HG02840 (cell line): ENCODE data around the gene TRPV3.
"Not testable (repeated sequence)": the region's sequence is repeated elsewhere in the genome, so short reads cannot be mapped to it uniquely, and the experiment has no call there.

Experiments used
- ATAC-seq: cut with Tn5 transposase; IDR thresholded peaks from one replicate; pipeline ENCODE4 v1.9.1; 2021; ENCODE audit warnings: mild to moderate bottlenecking, moderate library complexity, moderate number of reproducible peaks; ENCODE audit not compliant: unreplicated experiment, low FRiP score

The TRPV3 gene

GRCh38 chr17:3574231-3574630 is 16.6 kb upstream of the TRPV3 start:
- ATAC-seq: no peak

GRCh38 chr17:3573246-3574100 is 15.9 kb upstream of the TRPV3 start:
- no peak for ATAC-seq

GRCh38 chr17:3572231-3572630 is 14.6 kb upstream of the TRPV3 start:
- no peak for ATAC-seq

- no peak for ATAC-seq
Observed at GRCh38 chr17:3571043-3571900, 13.7 kb upstream of the TRPV3 start.

GRCh38 chr17:3569534-3570137 is 12.0 kb upstream of the TRPV3 start:
- ATAC-seq: no peak

GRCh38 chr17:3566551-3566950 is 8.9 kb upstream of the TRPV3 start:
- ATAC-seq: no peak

GRCh38 chr17:3565143-3565542 is 7.5 kb upstream of the TRPV3 start:
- no peak for ATAC-seq

GRCh38 chr17:3564241-3564640 is 6.6 kb upstream of the TRPV3 start:
- ATAC-seq: not testable (repeated sequence)

- no peak for ATAC-seq
Observed at GRCh38 chr17:3559270-3559645, 1.6 kb upstream of the TRPV3 start.

- peak; percentile 78 for ATAC-seq
Observed at GRCh38 chr17:3558603-3559269, 1.1 kb upstream of the TRPV3 start.

GRCh38 chr17:3556916-3557767 is 470 bp downstream of the TRPV3 start:
- ATAC-seq: no peak

GRCh38 chr17:3556239-3556915 is 1.2 kb downstream of the TRPV3 start:
- ATAC-seq: no peak

GRCh38 chr17:3555189-3555796 is 2.3 kb downstream of the TRPV3 start:
- ATAC-seq: no peak

- no peak for ATAC-seq
Observed at GRCh38 chr17:3554440-3554839, 3.2 kb downstream of the TRPV3 start.

- no peak for ATAC-seq
Observed at GRCh38 chr17:3553419-3554401, 3.9 kb downstream of the TRPV3 start.

GRCh38 chr17:3552916-3553315 is 4.7 kb downstream of the TRPV3 start:
- no peak for ATAC-seq

GRCh38 chr17:3551189-3551588 is 6.4 kb downstream of the TRPV3 start:
- no peak for ATAC-seq
